ENCODE results near the gene MAJIN. TPM values are rescaled to one million over a fixed set of nuclear protein-coding genes. Genes with fewer than 3 reads are reported as not detected.

The MAJIN gene
- total RNA-seq, 1 experiment from 2014 or later, result not detected

GRCh38 chr11:64914123-64914522, 57.8 kb downstream of the MAJIN start:
- intact Hi-C loops (cut with micrococcal nuclease), result loop anchor here (10.0 kb wide), 1 partner anchor 201 kb away; the partner anchor contains the start of genes TM7SF2 and ZNHIT2
- TF ChIP-seq, protein P1, sequence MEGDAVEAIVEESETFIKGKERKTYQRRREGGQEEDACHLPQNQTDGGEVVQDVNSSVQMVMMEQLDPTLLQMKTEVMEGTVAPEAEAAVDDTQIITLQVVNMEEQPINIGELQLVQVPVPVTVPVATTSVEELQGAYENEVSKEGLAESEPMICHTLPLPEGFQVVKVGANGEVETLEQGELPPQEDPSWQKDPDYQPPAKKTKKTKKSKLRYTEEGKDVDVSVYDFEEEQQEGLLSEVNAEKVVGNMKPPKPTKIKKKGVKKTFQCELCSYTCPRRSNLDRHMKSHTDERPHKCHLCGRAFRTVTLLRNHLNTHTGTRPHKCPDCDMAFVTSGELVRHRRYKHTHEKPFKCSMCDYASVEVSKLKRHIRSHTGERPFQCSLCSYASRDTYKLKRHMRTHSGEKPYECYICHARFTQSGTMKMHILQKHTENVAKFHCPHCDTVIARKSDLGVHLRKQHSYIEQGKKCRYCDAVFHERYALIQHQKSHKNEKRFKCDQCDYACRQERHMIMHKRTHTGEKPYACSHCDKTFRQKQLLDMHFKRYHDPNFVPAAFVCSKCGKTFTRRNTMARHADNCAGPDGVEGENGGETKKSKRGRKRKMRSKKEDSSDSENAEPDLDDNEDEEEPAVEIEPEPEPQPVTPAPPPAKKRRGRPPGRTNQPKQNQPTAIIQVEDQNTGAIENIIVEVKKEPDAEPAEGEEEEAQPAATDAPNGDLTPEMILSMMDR (IDR thresholded peaks at IDR 0.05; ENCODE audit: unreplicated experiment), result no peak
- H3K27ac Mint-ChIP-seq (ENCODE audit: low read depth, unreplicated experiment), result no peak overlapping the region
- POLR2A ChIA-PET, result interaction anchor here (0.6 to 1.0 kb wide), 2 partner anchors 93 to 610 kb away, joined by 3 read pairs; no protein-coding TSS in a partner anchor
- DNase-seq (ENCODE audit: unreplicated experiment), result no peak
- no peak overlapping the region for H3K4me3 Mint-ChIP-seq (ENCODE audit: unreplicated experiment)
- peaks cover 6% of the 10 kb centered on the region for H3K4me1 Mint-ChIP-seq (ENCODE audit: insufficient read depth, unreplicated experiment)
- no TSS peak for BruUV-seq (replicated peaks)
- no peaks in the 10 kb centered on the region for H3K9me3 Mint-ChIP-seq (ENCODE audit: unreplicated experiment)
- no peaks in the 10 kb centered on the region for H3K27me3 Mint-ChIP-seq (ENCODE audit: insufficient read depth, unreplicated experiment)
- peaks cover 49% of the 10 kb centered on the region for H3K36me3 Mint-ChIP-seq (ENCODE audit: insufficient read depth, unreplicated experiment)
- CTCF ChIA-PET, result interaction anchor here (0.6 to 1.1 kb wide), 2 partner anchors 27 to 151 kb away, joined by 3 read pairs; no protein-coding TSS in a partner anchor

- TF ChIP-seq, protein P1 (IDR thresholded peaks at IDR 0.05; ENCODE audit: unreplicated experiment), result no peak
- Mint-ChIP-seq H3K36me3 (ENCODE audit: insufficient read depth, unreplicated experiment) (peaks cover 58% of the 10 kb centered on the region), H3K27ac (ENCODE audit: low read depth, unreplicated experiment) (no peak overlapping the region), H3K27me3 (ENCODE audit: insufficient read depth, unreplicated experiment) (no peaks in the 10 kb centered on the region), H3K9me3 (ENCODE audit: unreplicated experiment) (no peaks in the 10 kb centered on the region), H3K4me1 (ENCODE audit: insufficient read depth, unreplicated experiment) (peaks cover 6% of the 10 kb centered on the region), H3K4me3 (ENCODE audit: unreplicated experiment) (no peak overlapping the region)
- POLR2A ChIA-PET, result interaction anchor here (0.9 kb wide), 1 partner anchor 78 kb away, joined by 3 read pairs; no protein-coding TSS in a partner anchor
- CTCF ChIA-PET, result interaction anchor here (0.6 to 1.2 kb wide), 3 partner anchors 18 to 261 kb away, joined by 3 read pairs; partner anchors contain the start of gene SF1
- DNase-seq (ENCODE audit: unreplicated experiment), result no peak
- intact Hi-C loops (cut with micrococcal nuclease), result loop anchor here (10.0 kb wide), 1 partner anchor 202 kb away; the partner anchor contains the start of genes TM7SF2 and ZNHIT2
- no TSS peak for BruUV-seq (replicated peaks)
Measured at GRCh38 chr11:64913171-64913727, 58.7 kb downstream of the MAJIN start.

- POLR2A ChIA-PET, result no interaction called here
- TF ChIP-seq, protein P1 (IDR thresholded peaks at IDR 0.05; ENCODE audit: unreplicated experiment), result no peak
- peaks cover 6% of the 10 kb centered on the region for H3K4me1 Mint-ChIP-seq (ENCODE audit: insufficient read depth, unreplicated experiment)
- no peaks in the 10 kb centered on the region for H3K9me3 Mint-ChIP-seq (ENCODE audit: unreplicated experiment)
- intact Hi-C loops (cut with micrococcal nuclease), result loop anchor here (10.0 kb wide), 1 partner anchor 203 kb away; the partner anchor contains the start of genes TM7SF2 and ZNHIT2
- no peaks in the 10 kb centered on the region for H3K27me3 Mint-ChIP-seq (ENCODE audit: insufficient read depth, unreplicated experiment)
- H3K27ac Mint-ChIP-seq (ENCODE audit: low read depth, unreplicated experiment), result no peak overlapping the region
- BruUV-seq (replicated peaks), result no TSS peak
- peaks cover 67% of the 10 kb centered on the region for H3K36me3 Mint-ChIP-seq (ENCODE audit: insufficient read depth, unreplicated experiment)
- CTCF ChIA-PET, result interaction anchor here (0.7 to 1.2 kb wide), 3 partner anchors 17 to 65 kb away, joined by 3 to 4 read pairs (median 3); no protein-coding TSS in a partner anchor
- no peak overlapping the region for H3K4me3 Mint-ChIP-seq (ENCODE audit: unreplicated experiment)
- DNase-seq (ENCODE audit: unreplicated experiment), result no peak
Measured at GRCh38 chr11:64911689-64912088, 60.2 kb downstream of the MAJIN start.

GRCh38 chr11:64911142-64911541, 60.8 kb downstream of the MAJIN start:
- CTCF ChIA-PET, result interaction anchor here (0.7 kb wide), 1 partner anchor 19 kb away, joined by 3 read pairs; no protein-coding TSS in a partner anchor
- H3K36me3 Mint-ChIP-seq (ENCODE audit: insufficient read depth, unreplicated experiment), result peaks cover 67% of the 10 kb centered on the region
- POLR2A ChIA-PET, result no interaction called here
- no peak for DNase-seq (ENCODE audit: unreplicated experiment)
- H3K4me3 Mint-ChIP-seq (ENCODE audit: unreplicated experiment), result no peak overlapping the region
- H3K27ac Mint-ChIP-seq (ENCODE audit: low read depth, unreplicated experiment), result no peak overlapping the region
- H3K4me1 Mint-ChIP-seq (ENCODE audit: insufficient read depth, unreplicated experiment), result peaks cover 5% of the 10 kb centered on the region
- H3K27me3 Mint-ChIP-seq (ENCODE audit: insufficient read depth, unreplicated experiment), result no peaks in the 10 kb centered on the region
- intact Hi-C loops (cut with micrococcal nuclease), result loop anchor here (10.0 kb wide), 1 partner anchor 204 kb away; the partner anchor contains the start of genes TM7SF2 and ZNHIT2
- BruUV-seq (replicated peaks), result no TSS peak
- TF ChIP-seq, protein P1 (IDR thresholded peaks at IDR 0.05; ENCODE audit: unreplicated experiment), result no peak
- no peaks in the 10 kb centered on the region for H3K9me3 Mint-ChIP-seq (ENCODE audit: unreplicated experiment)

Measured in MCF 10A (cell line).